IMR-90 (cell line): Measurements from ENCODE around the gene ABI3BP. TPM values are rescaled to one million over a fixed set of nuclear protein-coding genes. Genes with fewer than 3 reads are reported as not detected.

Experiments used
- ATAC-seq: fragments of 200-7000 bp; cut with Tn5 transposase; 2 replicates; pipeline ENCODE4 v1.9.1; 2020; ENCODE audit warnings: low read depth, mild to moderate bottlenecking, moderate library complexity
- BruUV-seq: library from RNA; stranded (reverse); fragments of 400-500 nt; replicated peaks from 2 replicates; lab custom pipeline; 2021; lab: Mats Ljungman, UMichigan
- CTCF ChIA-PET: fragments of 300-600 bp; formaldehyde crosslinking; extraction: SDS; loops from one replicate; lab custom pipeline; 2021; ENCODE audit warnings: antibody characterized with exemption; lab: Yijun Ruan, JAX
- POLR2A ChIA-PET: fragments of 300-600 bp; sonication (Branson Sonifier 250); formaldehyde crosslinking; loops from one replicate; lab custom pipeline; 2022; ENCODE audit warnings: antibody characterized with exemption; ENCODE audit not compliant: unreplicated experiment; lab: Charles Lee
- DNase-seq: peaks from one replicate; pipeline ENCODE4 v3.0.0; 2013
- H2AFZ ChIP-seq: replicated peaks from 2 replicates; pipeline ENCODE3; 2013; ENCODE audit warnings: low read length, mild to moderate bottlenecking; ENCODE audit not compliant: poor library complexity
- H2AK5ac ChIP-seq: 2 replicates; pipeline ENCODE4 v1.6.1; 2013; ENCODE audit warnings: low read depth, low read length, inconsistent platforms
- H2AK9ac ChIP-seq: replicated peaks from 2 replicates; pipeline ENCODE3; 2013; ENCODE audit warnings: mild to moderate bottlenecking, low read depth, low read length, moderate library complexity; ENCODE audit not compliant: poor library complexity
- H2BK120ac ChIP-seq: 2 replicates; pipeline ENCODE4 v1.6.1; 2013; ENCODE audit warnings: low read depth, low read length, inconsistent platforms
- H2BK15ac ChIP-seq: 3 replicates; pipeline ENCODE4 v1.6.1; 2013; ENCODE audit warnings: low read depth, low read length, inconsistent platforms
- H2BK20ac ChIP-seq: 2 replicates; pipeline ENCODE4 v1.6.1; 2013; ENCODE audit warnings: low read depth, mild to moderate bottlenecking, inconsistent platforms, low read length, moderate library complexity
- H2BK5ac ChIP-seq: 2 replicates; pipeline ENCODE4 v1.6.1; 2013; ENCODE audit warnings: mild to moderate bottlenecking, low read depth, low read length, inconsistent platforms; ENCODE audit not compliant: poor library complexity, severe bottlenecking
- H3K14ac ChIP-seq: replicated peaks from 2 replicates; pipeline ENCODE4 v1.6.1; 2013; ENCODE audit warnings: low read depth, low read length, inconsistent platforms
- H3K18ac ChIP-seq: 2 replicates; pipeline ENCODE4 v1.6.1; 2013; ENCODE audit warnings: low read depth, low read length, control low read depth
- H3K23ac ChIP-seq: 2 replicates; pipeline ENCODE4 v1.6.1; 2013; ENCODE audit warnings: low read depth, low read length, inconsistent platforms
- H3K27ac ChIP-seq: 2 replicates; pipeline ENCODE4 v1.5.1; 2013; ENCODE audit warnings: mild to moderate bottlenecking, control low read depth, low read length; ENCODE audit not compliant: insufficient read depth
- H3K27me3 ChIP-seq: 2 replicates; pipeline ENCODE4 v1.6.1; 2013; ENCODE audit warnings: low read length; ENCODE audit not compliant: control insufficient read depth, insufficient read depth
- H3K36me3 ChIP-seq: 2 replicates; pipeline ENCODE4 v1.6.1; 2013; ENCODE audit warnings: low read length, mixed read lengths; ENCODE audit not compliant: control insufficient read depth, insufficient read depth
- H3K4ac ChIP-seq: 2 replicates; pipeline ENCODE4 v1.6.1; 2013; ENCODE audit warnings: low read depth, low read length, inconsistent platforms
- H3K4me1 ChIP-seq: 2 replicates; pipeline ENCODE4 v1.6.1; 2013; ENCODE audit warnings: low read length, mixed read lengths; ENCODE audit not compliant: control insufficient read depth, insufficient read depth
- H3K4me2 ChIP-seq: 2 replicates; pipeline ENCODE4 v1.6.1; 2013; ENCODE audit warnings: low read depth, mild to moderate bottlenecking, control low read depth, low read length, moderate library complexity
- H3K4me3 ChIP-seq: 2 replicates; pipeline ENCODE4 v1.5.1; 2013; ENCODE audit warnings: low read depth, mild to moderate bottlenecking, control low read depth, low read length, moderate library complexity; ENCODE audit not compliant: insufficient read depth
- H3K56ac ChIP-seq: 2 replicates; pipeline ENCODE4 v1.6.1; 2013; ENCODE audit warnings: low read length, inconsistent platforms; ENCODE audit not compliant: insufficient read depth; ENCODE audit errors: extremely low read depth
- H3K79me1 ChIP-seq, 2 experiments: 2 replicates each; pipeline ENCODE4 v1.6.1; 2013; ENCODE audit warnings: low read length in 2 of 2, inconsistent platforms in 1 of 2, low read depth in 1 of 2
- H3K9ac ChIP-seq: 2 replicates; pipeline ENCODE4 v1.6.1; 2013; ENCODE audit warnings: low read depth, low read length, control low read depth
- H3K9me1 ChIP-seq: 2 replicates; pipeline ENCODE4 v1.6.1; 2013; ENCODE audit warnings: low read length, inconsistent platforms; ENCODE audit not compliant: insufficient read depth
- H3K9me3 ChIP-seq: 2 replicates; pipeline ENCODE4 v1.6.1; 2013; ENCODE audit warnings: low read length; ENCODE audit not compliant: control insufficient read depth, insufficient read depth
- H4K20me1 ChIP-seq: 2 replicates; pipeline ENCODE4 v1.6.1; 2013; ENCODE audit warnings: low read length, inconsistent platforms; ENCODE audit not compliant: insufficient read depth
- H4K5ac ChIP-seq: 2 replicates; pipeline ENCODE4 v1.6.1; 2013; ENCODE audit warnings: mild to moderate bottlenecking, low read depth, low read length, control low read depth
- H4K8ac ChIP-seq, 2 experiments: 2 replicates each; pipeline ENCODE4 v1.6.1; 2013; ENCODE audit warnings: low read depth in 2 of 2, low read length in 2 of 2, control low read depth in 1 of 2, inconsistent platforms in 1 of 2
- H4K91ac ChIP-seq: 2 replicates; pipeline ENCODE4 v1.6.1; 2013; ENCODE audit warnings: low read depth, low read length, inconsistent platforms; ENCODE audit not compliant: insufficient read depth
- BHLHE40 ChIP-seq: fragments of 150-350 bp; IDR thresholded peaks from 2 replicates; pipeline ENCODE4 v1.6.1; 2016; ENCODE audit warnings: mild to moderate bottlenecking, low read depth, low read length
- CEBPB ChIP-seq: IDR thresholded peaks from 2 replicates; pipeline ENCODE4 v1.6.1; 2012; ENCODE audit warnings: low read depth, low read length, improper control_type of control experiment
- CHD1 ChIP-seq: IDR thresholded peaks from 2 replicates; pipeline ENCODE4 v1.6.1; 2012; ENCODE audit warnings: low read depth, low read length, improper control_type of control experiment
- FOS ChIP-seq: fragments of 150-350 bp; IDR thresholded peaks from 2 replicates; pipeline ENCODE4 v1.6.1; 2016; ENCODE audit warnings: low read depth, low read length
- MAFK ChIP-seq: IDR thresholded peaks from 2 replicates; pipeline ENCODE4 v1.6.1; 2012; ENCODE audit warnings: low read depth, low read length, improper control_type of control experiment
- MAZ ChIP-seq: IDR thresholded peaks from 2 replicates; pipeline ENCODE4 v1.6.1; 2012; ENCODE audit warnings: low read depth, mild to moderate bottlenecking, low read length, improper control_type of control experiment, moderate library complexity, borderline replicate concordance
- MXI1 ChIP-seq: IDR thresholded peaks from 2 replicates; pipeline ENCODE4 v1.6.1; 2012; ENCODE audit warnings: low read depth, mild to moderate bottlenecking, low read length, moderate library complexity, borderline replicate concordance
- NFE2L2 ChIP-seq: fragments of 150-350 bp; IDR thresholded peaks from 2 replicates; pipeline ENCODE4 v1.6.1; 2016; ENCODE audit warnings: low read depth, mild to moderate bottlenecking, low read length
- POLR2A ChIP-seq: IDR thresholded peaks from 2 replicates; pipeline ENCODE4 v1.6.1; 2012; ENCODE audit warnings: mild to moderate bottlenecking, low read depth, low read length
- RAD21 ChIP-seq: IDR thresholded peaks from 2 replicates; pipeline ENCODE4 v1.6.1; 2012; ENCODE audit warnings: low read length, improper control_type of control experiment
- RCOR1 ChIP-seq: IDR thresholded peaks from 2 replicates; pipeline ENCODE4 v1.6.1; 2012; ENCODE audit warnings: mild to moderate bottlenecking, low read length, improper control_type of control experiment; ENCODE audit not compliant: insufficient replicate concordance
- RFX5 ChIP-seq: IDR thresholded peaks from 2 replicates; pipeline ENCODE4 v1.8.0; 2012; ENCODE audit warnings: low read depth, mild to moderate bottlenecking, low read length, moderate library complexity
- SMC3 ChIP-seq: fragments of 150-350 bp; IDR thresholded peaks from 2 replicates; pipeline ENCODE4 v1.6.1; 2016; ENCODE audit warnings: low read depth, mild to moderate bottlenecking, antibody characterized with exemption, low read length, moderate library complexity
- WGBS, 2 experiments: methylation state at CpG; one replicate each; pipeline versions ENCODE4 v1.1.5 to v1.1.7; 2013; ENCODE audit warnings: missing lambda C conversion rate in 2 of 2; ENCODE audit not compliant: insufficient read length in 1 of 2; ENCODE audit errors: extremely low coverage in 2 of 2; 5-methylcytosine and 5-hydroxymethylcytosine counted together
- dilution Hi-C: fragments of 300-500 bp; cut with HindIII; formaldehyde crosslinking; loops from one replicate; pipeline ENCODE4 v1.14.3; 2018; ENCODE audit warnings: low sequenced_read_pairs; ENCODE audit not compliant: unreplicated experiment
- in situ Hi-C: fragments of 300-500 bp; cut with MboI; formaldehyde crosslinking; loops from 3 replicates; pipeline ENCODE4 v1.14.3; 2019; ENCODE audit warnings: low sequenced_read_pairs, inconsistent platforms, mixed read lengths
- intact Hi-C: fragments of 100-400 bp; cut with micrococcal nuclease; formaldehyde crosslinking; loops from 2 replicates; pipeline ENCODE4 v1.10.0; 2022
- polyA plus RNA-seq, 3 experiments: library from polyadenylated mRNA; depleted of rRNA; stranded (reverse); fragments of >200 nt; gene quantifications; 2 replicates each; pipeline ENCODE4 v1.2.3, GENCODE V29; 2012; ENCODE audit warnings: low replicate concordance in 1 of 3
- total RNA-seq: library from RNA; depleted of rRNA; stranded (reverse); fragments of >200 nt; gene quantifications from 2 replicates; pipeline ENCODE4 v1.2.3, GENCODE V29; 2012
- TF ChIP-seq, protein P1 (sequence below): fragments of 150-350 bp; IDR thresholded peaks from 2 replicates; pipeline ENCODE4 v1.6.1; 2016; ENCODE audit warnings: low read depth, mild to moderate bottlenecking, low read length, moderate library complexity, borderline replicate concordance
- TF ChIP-seq, protein P2 (sequence below): fragments of 150-350 bp; IDR thresholded peaks from 2 replicates; pipeline ENCODE4 v1.6.1; 2017; ENCODE audit warnings: mild to moderate bottlenecking, antibody characterized with exemption, low read length, low read depth
- TF ChIP-seq, protein P3 (sequence below): conservative IDR thresholded peaks from 2 replicates; pipeline ENCODE4 v1.5.1; 2012; ENCODE audit warnings: mild to moderate bottlenecking, low read depth, low read length, improper control_type of control experiment

Gene ABI3BP
- total and polyA plus RNA-seq, 2 of the 4 experiments (the other 2 are of a cell fraction), result 3.0 to 26.7 TPM

DNA sequence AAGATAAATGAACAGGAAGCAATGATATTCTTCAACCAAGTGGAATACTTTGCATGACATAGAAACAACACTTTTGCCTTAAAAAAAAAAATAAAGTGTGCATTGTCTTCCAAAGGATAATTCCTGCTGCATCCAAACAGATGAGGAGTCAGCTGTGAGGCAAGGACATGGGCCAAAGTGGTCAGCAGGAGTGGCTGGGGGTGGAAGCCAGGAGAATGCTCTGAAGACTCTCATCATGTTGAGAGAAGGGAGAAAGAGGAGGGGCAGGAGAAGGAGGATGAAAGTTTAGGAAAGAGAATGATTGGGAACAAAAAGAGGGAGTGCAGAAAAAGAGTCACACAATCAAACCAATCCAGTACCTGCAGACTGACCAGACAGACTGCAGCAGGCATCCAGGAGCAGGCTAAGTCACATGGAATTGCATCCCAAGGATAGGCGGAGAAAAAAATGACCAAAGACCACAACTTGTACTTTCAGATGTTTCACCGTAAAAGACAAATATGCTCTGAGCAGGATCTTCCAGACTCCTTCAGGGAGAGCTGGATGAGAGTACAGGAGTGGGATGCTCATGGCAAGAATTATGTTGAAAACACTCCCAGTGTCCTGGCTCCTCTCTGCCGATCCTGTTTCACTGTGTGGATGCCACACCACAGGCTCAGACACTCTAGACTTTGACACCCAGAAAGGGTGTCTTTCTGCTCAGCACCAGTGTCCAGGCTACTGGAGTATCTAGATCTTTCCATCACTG, 11.9 kb downstream of the ABI3BP start:
- intact Hi-C loops (no loop called here), in situ Hi-C loops (no loop called here), dilution Hi-C loops (no loop called here)
- Histone ChIP-seq H4K20me1 (no peaks in the 10 kb centered on the region), H2BK20ac (no peak overlapping the region), H4K5ac (no peak overlapping the region), H4K8ac (no peak overlapping the region), H2BK15ac (no peak overlapping the region), H3K27me3 (no peaks in the 10 kb centered on the region), H3K4ac (no peak overlapping the region), H3K79me1 (no peaks in the 10 kb centered on the region), H3K9ac (no peak overlapping the region), H3K36me3 (no peaks in the 10 kb centered on the region), H2AK9ac (no peak overlapping the region), H3K14ac (no peak overlapping the region), H2BK5ac (no peak overlapping the region), H4K91ac (no peak overlapping the region), H3K4me1 (no peaks in the 10 kb centered on the region), H3K9me1 (no peaks in the 10 kb centered on the region), H3K23ac (no peak overlapping the region), H3K4me2 (no peak overlapping the region), H3K9me3 (no peaks in the 10 kb centered on the region), H3K4me3 (no peak overlapping the region), H2AK5ac (no peak overlapping the region), H2AFZ (no peak overlapping the region), H3K56ac (no peak overlapping the region), H3K18ac (no peak overlapping the region), H2BK120ac (no peak overlapping the region), H3K27ac (no peak overlapping the region)
- ATAC-seq (no peak), DNase-seq (no peak)
- BruUV-seq, result no TSS peak
- POLR2A ChIA-PET, result no interaction called here
- CTCF ChIA-PET, result no interaction called here
- TF ChIP-seq CHD1 (no peak), FOS (no peak), MAFK (no peak), POLR2A (no peak), BHLHE40 (no peak), MAZ (no peak), RAD21 (no peak), RFX5 (no peak), SMC3 (no peak), NFE2L2 (no peak), MXI1 (no peak), RCOR1 (no peak), CEBPB (no peak)
- TF ChIP-seq, protein P1, sequence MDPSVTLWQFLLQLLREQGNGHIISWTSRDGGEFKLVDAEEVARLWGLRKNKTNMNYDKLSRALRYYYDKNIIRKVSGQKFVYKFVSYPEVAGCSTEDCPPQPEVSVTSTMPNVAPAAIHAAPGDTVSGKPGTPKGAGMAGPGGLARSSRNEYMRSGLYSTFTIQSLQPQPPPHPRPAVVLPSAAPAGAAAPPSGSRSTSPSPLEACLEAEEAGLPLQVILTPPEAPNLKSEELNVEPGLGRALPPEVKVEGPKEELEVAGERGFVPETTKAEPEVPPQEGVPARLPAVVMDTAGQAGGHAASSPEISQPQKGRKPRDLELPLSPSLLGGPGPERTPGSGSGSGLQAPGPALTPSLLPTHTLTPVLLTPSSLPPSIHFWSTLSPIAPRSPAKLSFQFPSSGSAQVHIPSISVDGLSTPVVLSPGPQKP, result no peak
- TF ChIP-seq, protein P2, sequence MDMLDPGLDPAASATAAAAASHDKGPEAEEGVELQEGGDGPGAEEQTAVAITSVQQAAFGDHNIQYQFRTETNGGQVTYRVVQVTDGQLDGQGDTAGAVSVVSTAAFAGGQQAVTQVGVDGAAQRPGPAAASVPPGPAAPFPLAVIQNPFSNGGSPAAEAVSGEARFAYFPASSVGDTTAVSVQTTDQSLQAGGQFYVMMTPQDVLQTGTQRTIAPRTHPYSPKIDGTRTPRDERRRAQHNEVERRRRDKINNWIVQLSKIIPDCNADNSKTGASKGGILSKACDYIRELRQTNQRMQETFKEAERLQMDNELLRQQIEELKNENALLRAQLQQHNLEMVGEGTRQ, result no peak
- TF ChIP-seq, protein P3, sequence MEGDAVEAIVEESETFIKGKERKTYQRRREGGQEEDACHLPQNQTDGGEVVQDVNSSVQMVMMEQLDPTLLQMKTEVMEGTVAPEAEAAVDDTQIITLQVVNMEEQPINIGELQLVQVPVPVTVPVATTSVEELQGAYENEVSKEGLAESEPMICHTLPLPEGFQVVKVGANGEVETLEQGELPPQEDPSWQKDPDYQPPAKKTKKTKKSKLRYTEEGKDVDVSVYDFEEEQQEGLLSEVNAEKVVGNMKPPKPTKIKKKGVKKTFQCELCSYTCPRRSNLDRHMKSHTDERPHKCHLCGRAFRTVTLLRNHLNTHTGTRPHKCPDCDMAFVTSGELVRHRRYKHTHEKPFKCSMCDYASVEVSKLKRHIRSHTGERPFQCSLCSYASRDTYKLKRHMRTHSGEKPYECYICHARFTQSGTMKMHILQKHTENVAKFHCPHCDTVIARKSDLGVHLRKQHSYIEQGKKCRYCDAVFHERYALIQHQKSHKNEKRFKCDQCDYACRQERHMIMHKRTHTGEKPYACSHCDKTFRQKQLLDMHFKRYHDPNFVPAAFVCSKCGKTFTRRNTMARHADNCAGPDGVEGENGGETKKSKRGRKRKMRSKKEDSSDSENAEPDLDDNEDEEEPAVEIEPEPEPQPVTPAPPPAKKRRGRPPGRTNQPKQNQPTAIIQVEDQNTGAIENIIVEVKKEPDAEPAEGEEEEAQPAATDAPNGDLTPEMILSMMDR, result no peak
- WGBS, 2 experiments, result no CpG with 5 or more reads among the region's 3 CpGs
